ENCODE measurements around the gene CD163. TPM values are rescaled to one million over a fixed set of nuclear protein-coding genes. Genes with fewer than 3 reads are reported as not detected.
A peak's percentile ranks its signal among the peaks of the same experiment; 100 is the strongest.

Gene CD163
- total RNA-seq, 1 experiment from 2014 or later: not detected

DNA sequence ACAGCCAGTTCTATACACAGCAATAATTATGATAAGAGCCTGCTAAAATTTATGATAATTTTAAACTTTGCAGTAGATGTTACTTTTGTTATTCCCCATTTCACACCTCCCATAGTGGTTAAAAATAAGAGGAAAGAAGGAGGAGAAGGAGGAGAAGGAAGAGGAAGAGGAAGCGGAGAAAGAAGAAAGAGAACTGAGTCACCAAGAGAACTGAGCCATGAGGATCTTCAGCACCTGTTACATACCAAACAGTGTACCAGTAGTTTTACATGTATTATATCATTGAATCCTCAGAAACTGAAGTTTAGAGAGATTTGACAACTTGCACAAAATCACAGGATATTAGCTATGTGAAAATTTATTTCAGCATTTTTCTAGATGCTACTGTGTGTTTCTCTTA lies 3.9 kb downstream of the CD163 start:
- no peaks in the 10 kb centered on the region for H3K36me3 Mint-ChIP-seq (ENCODE audit: insufficient read depth, unreplicated experiment)
- CTCF ChIA-PET: interaction anchor here (0.6 kb wide), 1 partner anchor 15 kb away, joined by 3 read pairs; no protein-coding TSS in a partner anchor
- intact Hi-C loops (cut with micrococcal nuclease): no loop called here
- POLR2A ChIA-PET: interaction anchor here (0.6 kb wide), 1 partner anchor 15 kb away, joined by 3 read pairs; no protein-coding TSS in a partner anchor
- H3K27ac Mint-ChIP-seq (ENCODE audit: low read depth, unreplicated experiment): no peak overlapping the region
- BruUV-seq (replicated peaks): no TSS peak
- H3K9me3 Mint-ChIP-seq (ENCODE audit: unreplicated experiment): no peaks in the 10 kb centered on the region
- no peak for DNase-seq (ENCODE audit: unreplicated experiment)
- H3K27me3 Mint-ChIP-seq (ENCODE audit: insufficient read depth, unreplicated experiment): peaks cover 26% of the 10 kb centered on the region
- peaks cover 7% of the 10 kb centered on the region for H3K4me1 Mint-ChIP-seq (ENCODE audit: insufficient read depth, unreplicated experiment)
- TF ChIP-seq, protein P1, sequence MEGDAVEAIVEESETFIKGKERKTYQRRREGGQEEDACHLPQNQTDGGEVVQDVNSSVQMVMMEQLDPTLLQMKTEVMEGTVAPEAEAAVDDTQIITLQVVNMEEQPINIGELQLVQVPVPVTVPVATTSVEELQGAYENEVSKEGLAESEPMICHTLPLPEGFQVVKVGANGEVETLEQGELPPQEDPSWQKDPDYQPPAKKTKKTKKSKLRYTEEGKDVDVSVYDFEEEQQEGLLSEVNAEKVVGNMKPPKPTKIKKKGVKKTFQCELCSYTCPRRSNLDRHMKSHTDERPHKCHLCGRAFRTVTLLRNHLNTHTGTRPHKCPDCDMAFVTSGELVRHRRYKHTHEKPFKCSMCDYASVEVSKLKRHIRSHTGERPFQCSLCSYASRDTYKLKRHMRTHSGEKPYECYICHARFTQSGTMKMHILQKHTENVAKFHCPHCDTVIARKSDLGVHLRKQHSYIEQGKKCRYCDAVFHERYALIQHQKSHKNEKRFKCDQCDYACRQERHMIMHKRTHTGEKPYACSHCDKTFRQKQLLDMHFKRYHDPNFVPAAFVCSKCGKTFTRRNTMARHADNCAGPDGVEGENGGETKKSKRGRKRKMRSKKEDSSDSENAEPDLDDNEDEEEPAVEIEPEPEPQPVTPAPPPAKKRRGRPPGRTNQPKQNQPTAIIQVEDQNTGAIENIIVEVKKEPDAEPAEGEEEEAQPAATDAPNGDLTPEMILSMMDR (IDR thresholded peaks at IDR 0.05; ENCODE audit: unreplicated experiment): no peak
- no peak overlapping the region for H3K4me3 Mint-ChIP-seq (ENCODE audit: unreplicated experiment)

- BruUV-seq (replicated peaks): no TSS peak
- Mint-ChIP-seq H3K4me1 (ENCODE audit: insufficient read depth, unreplicated experiment) (peaks cover 7% of the 10 kb centered on the region), H3K9me3 (ENCODE audit: unreplicated experiment) (no peaks in the 10 kb centered on the region), H3K36me3 (ENCODE audit: insufficient read depth, unreplicated experiment) (no peaks in the 10 kb centered on the region), H3K27ac (ENCODE audit: low read depth, unreplicated experiment) (no peak overlapping the region), H3K27me3 (ENCODE audit: insufficient read depth, unreplicated experiment) (peaks cover 26% of the 10 kb centered on the region), H3K4me3 (ENCODE audit: unreplicated experiment) (no peak overlapping the region)
- TF ChIP-seq, protein P1 (IDR thresholded peaks at IDR 0.05; ENCODE audit: unreplicated experiment): no peak
- ChIA-PET CTCF (no interaction called here), POLR2A (interaction anchor here (0.6 to 0.7 kb wide), 2 partner anchors 16 to 309 kb away, joined by 3 read pairs; no protein-coding TSS in a partner anchor)
- DNase-seq (ENCODE audit: unreplicated experiment): peak; percentile 54
- intact Hi-C loops (cut with micrococcal nuclease): no loop called here
Measured at GRCh38 chr12:7498809-7499208, 4.8 kb downstream of the CD163 start.

DNA sequence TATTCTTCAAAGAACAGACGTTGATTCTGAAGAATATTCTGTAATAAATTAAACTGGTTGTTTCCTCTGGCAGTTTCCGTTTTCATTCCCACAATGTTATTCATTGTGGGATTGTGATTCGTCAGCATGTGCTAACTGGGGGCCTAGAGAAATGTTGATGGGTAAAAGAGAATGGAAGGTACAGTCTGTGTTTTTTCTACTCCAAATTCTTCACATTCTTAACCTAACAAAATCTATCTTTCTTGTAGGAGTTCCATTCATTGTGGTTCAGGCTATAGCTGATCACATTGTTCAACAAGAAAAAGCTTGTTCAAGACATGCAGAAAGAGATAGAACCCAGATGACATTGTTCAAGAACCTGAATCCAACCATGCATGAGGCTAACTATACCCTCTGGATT lies 5.9 kb downstream of the CD163 start:
- no peak for DNase-seq (ENCODE audit: unreplicated experiment)
- Mint-ChIP-seq H3K27ac (ENCODE audit: low read depth, unreplicated experiment) (no peak overlapping the region), H3K9me3 (ENCODE audit: unreplicated experiment) (no peaks in the 10 kb centered on the region), H3K27me3 (ENCODE audit: insufficient read depth, unreplicated experiment) (peaks cover 19% of the 10 kb centered on the region), H3K4me3 (ENCODE audit: unreplicated experiment) (no peak overlapping the region), H3K36me3 (ENCODE audit: insufficient read depth, unreplicated experiment) (no peaks in the 10 kb centered on the region), H3K4me1 (ENCODE audit: insufficient read depth, unreplicated experiment) (peaks cover 7% of the 10 kb centered on the region)
- BruUV-seq (replicated peaks): no TSS peak
- CTCF ChIA-PET: no interaction called here
- intact Hi-C loops (cut with micrococcal nuclease): no loop called here
- POLR2A ChIA-PET: no interaction called here
- TF ChIP-seq, protein P1 (IDR thresholded peaks at IDR 0.05; ENCODE audit: unreplicated experiment): no peak

DNA sequence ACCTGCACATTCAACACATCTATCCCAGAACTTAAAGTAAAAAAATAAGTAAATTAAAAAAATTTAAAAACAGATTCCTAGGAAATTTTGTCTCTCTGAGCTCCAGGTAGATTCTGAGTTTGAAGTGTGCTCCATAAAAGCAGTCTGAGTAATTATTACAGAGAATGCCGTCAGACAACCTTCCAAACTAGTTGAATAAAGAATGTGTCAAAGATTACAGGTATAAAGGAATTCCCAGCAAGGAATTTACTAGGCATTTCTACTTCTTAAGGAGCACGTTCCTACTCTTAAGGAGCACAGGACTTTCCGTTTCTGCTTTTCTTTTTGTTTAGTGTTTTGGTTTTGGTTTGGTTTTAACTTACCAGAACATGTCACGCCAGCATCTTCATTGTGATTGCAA lies 7.1 kb downstream of the CD163 start:
- TF ChIP-seq, protein P1 (IDR thresholded peaks at IDR 0.05; ENCODE audit: unreplicated experiment): no peak
- Mint-ChIP-seq H3K4me1 (ENCODE audit: insufficient read depth, unreplicated experiment) (peaks cover 7% of the 10 kb centered on the region), H3K27ac (ENCODE audit: low read depth, unreplicated experiment) (no peak overlapping the region), H3K36me3 (ENCODE audit: insufficient read depth, unreplicated experiment) (no peaks in the 10 kb centered on the region), H3K27me3 (ENCODE audit: insufficient read depth, unreplicated experiment) (peaks cover 18% of the 10 kb centered on the region), H3K4me3 (ENCODE audit: unreplicated experiment) (no peak overlapping the region), H3K9me3 (ENCODE audit: unreplicated experiment) (no peaks in the 10 kb centered on the region)
- CTCF ChIA-PET: no interaction called here
- POLR2A ChIA-PET: no interaction called here
- BruUV-seq (replicated peaks): no TSS peak
- intact Hi-C loops (cut with micrococcal nuclease): no loop called here
- DNase-seq (ENCODE audit: unreplicated experiment): no peak
